OCI-LY1 (cell line): ENCODE data around the gene NEAT1.

ENCODE experiments used
- CTCF ChIP-seq: fragments of 200-600 bp; sonication (generic), shearing (Covaris generic); IDR thresholded peaks from 2 replicates; pipeline ENCODE4 v1.5.1; 2017; ENCODE audit warnings: mild to moderate bottlenecking, antibody characterized with exemption, low read length, moderate library complexity, mixed read lengths
- EZH2 ChIP-seq: fragments of 200-600 bp; sonication (generic), shearing (Covaris generic); IDR thresholded peaks from 2 replicates; pipeline ENCODE4 v1.8.0; 2017; ENCODE audit warnings: borderline replicate concordance, mixed run types, mild to moderate bottlenecking, antibody characterized with exemption, low read length, moderate library complexity, mixed read lengths

- TF ChIP-seq EZH2 (no peak), CTCF (no peak)
Measured at GRCh38 chr11:65429724-65430405, 7.3 kb downstream of the NEAT1 start.
